ENCODE results near the gene WDR47. TPM values are rescaled to one million over a fixed set of nuclear protein-coding genes. Genes with fewer than 3 reads are reported as not detected.

WDR47 gene
- polyA plus RNA-seq, 3 donors from 2014 or later = 6.0 to 8.0 (median 7.5) TPM

- peaks cover 22 to 54% (median 44%) of the 10 kb centered on the region in 3 donors for H3K36me3 Mint-ChIP-seq
Observed at GRCh38 chr1:108976658-108977057, 65.2 kb downstream of the WDR47 start.

GRCh38 chr1:108972951-108973350, 69.0 kb downstream of the WDR47 start:
- peaks cover 12 to 52% (median 38%) of the 10 kb centered on the region in 3 donors for H3K36me3 Mint-ChIP-seq
- DNase-seq = no peak
- no peak overlapping the region for H3K4me3 Mint-ChIP-seq
- no peak overlapping the region for H3K27ac Mint-ChIP-seq
- H3K27me3 Mint-ChIP-seq (ENCODE audit: low read depth in 3 of 3) = no peaks in the 10 kb centered on the region
- no peaks in the 10 kb centered on the region for H3K9me3 Mint-ChIP-seq
- H3K4me1 Mint-ChIP-seq = no peaks in the 10 kb centered on the region

More at GRCh38 chr1:108976658-108977057, 65.2 kb downstream of the WDR47 start:
- Mint-ChIP-seq H3K4me3 (no peak overlapping the region), H3K4me1 (no peaks in the 10 kb centered on the region), H3K27ac (peak overlapping the region in 1 of 6 donors; percentile 2), H3K27me3 (ENCODE audit: low read depth in 3 of 3) (peaks cover 0 to 3% (median 0%) of the 10 kb centered on the region in 3 donors), H3K9me3 (no peaks in the 10 kb centered on the region)
- DNase-seq = no peak

- Mint-ChIP-seq H3K4me1 (peaks cover 0 to 2% of the 10 kb centered on the region in 2 donors), H3K4me3 (no peak overlapping the region), H3K27me3 (ENCODE audit: low read depth in 3 of 3) (peaks cover 0 to 8% (median 0%) of the 10 kb centered on the region in 3 donors), H3K27ac (no peak overlapping the region), H3K36me3 (peaks cover 0 to 40% (median 34%) of the 10 kb centered on the region in 3 donors), H3K9me3 (no peaks in the 10 kb centered on the region)
- DNase-seq = no peak
Observed at GRCh38 chr1:108969346-108969745, 72.6 kb downstream of the WDR47 start.

- H3K4me1 Mint-ChIP-seq = peaks cover 26 to 33% of the 10 kb centered on the region in 2 donors
- H3K36me3 Mint-ChIP-seq = peaks cover 8 to 19% (median 19%) of the 10 kb centered on the region in 3 donors
- peak within 1 kb of the TSS; percentile 89 to 97 (median 93) for H3K27ac Mint-ChIP-seq
- peak within 1 kb of the TSS; percentile 87 to 90 (median 88) for H3K4me3 Mint-ChIP-seq
- H3K27me3 Mint-ChIP-seq (ENCODE audit: low read depth in 3 of 3) = peaks cover 10 to 29% (median 27%) of the 10 kb centered on the region in 3 donors
- H3K9me3 Mint-ChIP-seq = no peaks in the 10 kb centered on the region
- peak; percentile 96 to 97 (median 97) for DNase-seq
Observed at GRCh38 chr1:108963052-108963686, 78.7 kb downstream of the WDR47 start, which contains the start of gene CLCC1. Gene CLCC1, minus strand, starts transcription at chr1:108963484. Its CDS starts 13,047 bp downstream, at chr1:108950437.

GRCh38 chr1:108962681-108963051, 79.2 kb downstream of the WDR47 start:
- no peaks in the 10 kb centered on the region for H3K9me3 Mint-ChIP-seq
- peaks cover 30 to 37% of the 10 kb centered on the region in 2 donors for H3K4me1 Mint-ChIP-seq
- no peak for DNase-seq
- H3K4me3 Mint-ChIP-seq = peak overlapping the region; percentile 87 to 90 (median 88)
- H3K27ac Mint-ChIP-seq = peak overlapping the region; percentile 53 to 97 (median 93)
- H3K36me3 Mint-ChIP-seq = peaks cover 10 to 20% (median 20%) of the 10 kb centered on the region in 3 donors
- H3K27me3 Mint-ChIP-seq (ENCODE audit: low read depth in 3 of 3) = peaks cover 10 to 29% (median 27%) of the 10 kb centered on the region in 3 donors

GRCh38 chr1:108961752-108962486, 80.0 kb downstream of the WDR47 start:
- Mint-ChIP-seq H3K27me3 (ENCODE audit: low read depth in 3 of 3) (peaks cover 10 to 29% (median 27%) of the 10 kb centered on the region in 3 donors), H3K4me1 (peaks cover 38 to 45% of the 10 kb centered on the region in 2 donors), H3K27ac (peak overlapping the region; percentile 53 to 97 (median 93))

GRCh38 chr1:108961198-108961597, 80.7 kb downstream of the WDR47 start:
- H3K36me3 Mint-ChIP-seq = peaks cover 14 to 22% (median 16%) of the 10 kb centered on the region in 3 donors
- peak in 1 of 3 donors; percentile 69 for DNase-seq
- H3K4me1 Mint-ChIP-seq = peaks cover 45 to 52% of the 10 kb centered on the region in 2 donors
- H3K27me3 Mint-ChIP-seq (ENCODE audit: low read depth in 3 of 3) = peaks cover 18 to 35% (median 34%) of the 10 kb centered on the region in 3 donors
- H3K27ac Mint-ChIP-seq = peak overlapping the region in 3 of 6 donors; percentile 22 to 93 (median 42)
- peak overlapping the region in 1 of 5 donors; percentile 41 for H3K4me3 Mint-ChIP-seq
- peaks cover 0 to 4% (median 0%) of the 10 kb centered on the region in 6 donors for H3K9me3 Mint-ChIP-seq

More at GRCh38 chr1:108961752-108962486, 80.0 kb downstream of the WDR47 start:
- DNase-seq = no peak
- H3K4me3 Mint-ChIP-seq = peak overlapping the region; percentile 87 to 90 (median 88)
- H3K36me3 Mint-ChIP-seq = peaks cover 14 to 22% (median 16%) of the 10 kb centered on the region in 3 donors
- H3K9me3 Mint-ChIP-seq = no peaks in the 10 kb centered on the region

GRCh38 chr1:108960719-108961118, 81.2 kb downstream of the WDR47 start:
- H3K4me3 Mint-ChIP-seq = peak overlapping the region in 2 of 5 donors; percentile 22 to 29
- peak overlapping the region in 3 of 6 donors; percentile 4 to 62 (median 22) for H3K27ac Mint-ChIP-seq

GRCh38 chr1:108957888-108958287, 84.0 kb downstream of the WDR47 start:
- H3K27me3 Mint-ChIP-seq (ENCODE audit: low read depth in 3 of 3) = peaks cover 20 to 31% (median 29%) of the 10 kb centered on the region in 3 donors
- H3K4me1 Mint-ChIP-seq = peaks cover 41 to 65% of the 10 kb centered on the region in 2 donors
- DNase-seq = no peak
- H3K36me3 Mint-ChIP-seq = peaks cover 24 to 46% (median 25%) of the 10 kb centered on the region in 3 donors
- peaks cover 0 to 8% (median 0%) of the 10 kb centered on the region in 6 donors for H3K9me3 Mint-ChIP-seq
- no peak overlapping the region for H3K4me3 Mint-ChIP-seq
- peak overlapping the region in 5 of 6 donors; percentile 93 to 100 (median 97) for H3K27ac Mint-ChIP-seq

More at GRCh38 chr1:108960719-108961118, 81.2 kb downstream of the WDR47 start:
- Mint-ChIP-seq H3K4me1 (peaks cover 50 to 57% of the 10 kb centered on the region in 2 donors), H3K27me3 (ENCODE audit: low read depth in 3 of 3) (peaks cover 21 to 39% (median 38%) of the 10 kb centered on the region in 3 donors), H3K9me3 (peaks cover 0 to 8% (median 0%) of the 10 kb centered on the region in 6 donors), H3K36me3 (peaks cover 14 to 22% (median 16%) of the 10 kb centered on the region in 3 donors)
- no peak for DNase-seq

GRCh38 chr1:108955881-108956280, 86.0 kb downstream of the WDR47 start:
- no peak for DNase-seq
- peaks cover 13 to 18% (median 17%) of the 10 kb centered on the region in 3 donors for H3K27me3 Mint-ChIP-seq (ENCODE audit: low read depth in 3 of 3)
- H3K4me1 Mint-ChIP-seq = peaks cover 30 to 52% of the 10 kb centered on the region in 2 donors
- H3K36me3 Mint-ChIP-seq = peaks cover 24 to 46% (median 25%) of the 10 kb centered on the region in 3 donors
- H3K27ac Mint-ChIP-seq = peak overlapping the region; percentile 91 to 100 (median 96)
- H3K4me3 Mint-ChIP-seq = peak overlapping the region in 3 of 5 donors; percentile 8 to 85 (median 77)
- H3K9me3 Mint-ChIP-seq = peaks cover 0 to 8% (median 0%) of the 10 kb centered on the region in 6 donors

GRCh38 chr1:108955111-108955510, 86.8 kb downstream of the WDR47 start:
- H3K4me1 Mint-ChIP-seq = peaks cover 28 to 46% of the 10 kb centered on the region in 2 donors
- H3K9me3 Mint-ChIP-seq = peaks cover 0 to 8% (median 0%) of the 10 kb centered on the region in 6 donors

GRCh38 chr1:108953452-108953851, 88.5 kb downstream of the WDR47 start:
- Mint-ChIP-seq H3K36me3 (peaks cover 12 to 33% (median 16%) of the 10 kb centered on the region in 3 donors), H3K4me1 (peaks cover 33 to 45% of the 10 kb centered on the region in 2 donors), H3K27me3 (ENCODE audit: low read depth in 3 of 3) (peaks cover 15 to 17% (median 17%) of the 10 kb centered on the region in 3 donors), H3K4me3 (no peak overlapping the region), H3K27ac (no peak overlapping the region), H3K9me3 (peaks cover 0 to 8% (median 0%) of the 10 kb centered on the region in 6 donors)
- DNase-seq = no peak

More at GRCh38 chr1:108955111-108955510, 86.8 kb downstream of the WDR47 start:
- Mint-ChIP-seq H3K27ac (peak overlapping the region in 4 of 6 donors; percentile 58 to 97 (median 74)), H3K27me3 (ENCODE audit: low read depth in 3 of 3) (peaks cover 13 to 18% (median 17%) of the 10 kb centered on the region in 3 donors), H3K4me3 (no peak overlapping the region), H3K36me3 (peaks cover 20 to 40% (median 21%) of the 10 kb centered on the region in 3 donors)
- no peak for DNase-seq

- no peak overlapping the region for H3K27ac Mint-ChIP-seq
- DNase-seq = no peak
- no peak overlapping the region for H3K4me3 Mint-ChIP-seq
- peaks cover 16 to 33% of the 10 kb centered on the region in 2 donors for H3K4me1 Mint-ChIP-seq
- peaks cover 12 to 37% (median 24%) of the 10 kb centered on the region in 3 donors for H3K36me3 Mint-ChIP-seq
- H3K27me3 Mint-ChIP-seq (ENCODE audit: low read depth in 3 of 3) = peaks cover 8 to 10% (median 10%) of the 10 kb centered on the region in 3 donors
- H3K9me3 Mint-ChIP-seq = peaks cover 0 to 5% (median 0%) of the 10 kb centered on the region in 6 donors
Observed at GRCh38 chr1:108951242-108951641, 90.7 kb downstream of the WDR47 start.
